ENCODE measurements around the gene MRI1.

The MRI1 gene

GRCh38 chr19:13795595-13796300, 31.4 kb downstream of the MRI1 start:
- no peak for DNase-seq

- no peak for DNase-seq
Measured at GRCh38 chr19:13796301-13797057, 32.2 kb downstream of the MRI1 start.

GRCh38 chr19:13797058-13797440, 32.7 kb downstream of the MRI1 start:
- DNase-seq = no peak

GRCh38 chr19:13797870-13798269, 33.5 kb downstream of the MRI1 start:
- no peak for DNase-seq

GRCh38 chr19:13799669-13800068, 35.3 kb downstream of the MRI1 start:
- DNase-seq = no peak

GRCh38 chr19:13803038-13803437, 38.7 kb downstream of the MRI1 start:
- DNase-seq = no peak

- DNase-seq = no peak
Measured at GRCh38 chr19:13804830-13805683, 40.7 kb downstream of the MRI1 start.

GRCh38 chr19:13806728-13807127, 42.4 kb downstream of the MRI1 start:
- no peak for DNase-seq

- no peak for DNase-seq
Measured at GRCh38 chr19:13807421-13808021, 43.2 kb downstream of the MRI1 start.

- no peak for DNase-seq
Measured at GRCh38 chr19:13808856-13809255, 44.5 kb downstream of the MRI1 start.

GRCh38 chr19:13812544-13812943, 48.2 kb downstream of the MRI1 start:
- no peak for DNase-seq

- DNase-seq = no peak
Measured at GRCh38 chr19:13813147-13813546, 48.8 kb downstream of the MRI1 start.

GRCh38 chr19:13814550-13814949, 50.2 kb downstream of the MRI1 start:
- no peak for DNase-seq

- no peak for DNase-seq
Measured at GRCh38 chr19:13817018-13817614, 52.8 kb downstream of the MRI1 start.

GRCh38 chr19:13817615-13818371, 53.5 kb downstream of the MRI1 start:
- peak; percentile 24 for DNase-seq

GRCh38 chr19:13819238-13819637, 54.9 kb downstream of the MRI1 start:
- DNase-seq = no peak

- no peak for DNase-seq
Measured at GRCh38 chr19:13821292-13821691, 57.0 kb downstream of the MRI1 start.

- DNase-seq = no peak
Measured at GRCh38 chr19:13823256-13823655, 58.9 kb downstream of the MRI1 start.

Measured in activated CD4-positive, alpha-beta T cell treated with anti-CD3 and anti-CD28 coated beads, Interleukin-2, amount 50 U/mL, for 1 hour (primary cell).